HepG2 (cell line): Measurements from ENCODE around the gene CYTH2. TPM values are rescaled to one million over a fixed set of nuclear protein-coding genes. Genes with fewer than 3 reads are reported as not detected.

ENCODE experiments used
- ARNTL ChIP-seq: sonication (generic); formaldehyde crosslinking; IDR thresholded peaks from 2 replicates; pipeline ENCODE4 v1.4.0; 2020; ENCODE audit warnings: mild to moderate bottlenecking, missing genetic modification reagents
- CHD2 ChIP-seq: IDR thresholded peaks from 2 replicates; pipeline ENCODE4 v1.6.1; 2011; ENCODE audit warnings: low read depth, low read length, improper control_type of control experiment
- NFATC3 ChIP-seq: sonication (generic); formaldehyde crosslinking; IDR thresholded peaks from 2 replicates; pipeline ENCODE4 v1.5.1; 2020; ENCODE audit warnings: mild to moderate bottlenecking, missing genetic modification reagents
- NFE2L1 ChIP-seq: sonication (generic); formaldehyde crosslinking; IDR thresholded peaks from 2 replicates; pipeline ENCODE4 v1.4.0; 2020; ENCODE audit warnings: missing genetic modification reagents, mild to moderate bottlenecking, borderline replicate concordance
- SP5 ChIP-seq: IDR thresholded peaks from 2 replicates; pipeline ENCODE4 v1.6.1; 2016; ENCODE audit warnings: low read depth, borderline replicate concordance
- STAT5B ChIP-seq: sonication (generic); formaldehyde crosslinking; IDR thresholded peaks from 2 replicates; pipeline ENCODE4 v1.4.0; 2020; ENCODE audit warnings: missing genetic modification reagents
- ZHX1 ChIP-seq: sonication (generic); formaldehyde crosslinking; IDR thresholded peaks from 2 replicates; pipeline ENCODE4 v1.8.1; 2022; ENCODE audit warnings: low read depth, mild to moderate bottlenecking, missing genetic modification reagents
- ZNF280D ChIP-seq: sonication (generic); formaldehyde crosslinking; IDR thresholded peaks from 2 replicates; pipeline ENCODE4 v1.5.1; 2020; ENCODE audit warnings: mild to moderate bottlenecking, missing genetic modification reagents
- ZNF414 ChIP-seq: sonication (generic); formaldehyde crosslinking; IDR thresholded peaks from 2 replicates; pipeline ENCODE4 v1.5.0; 2020; ENCODE audit warnings: missing genetic modification reagents
- ZNF503 ChIP-seq: sonication (generic); formaldehyde crosslinking; IDR thresholded peaks from 2 replicates; pipeline ENCODE4 v1.4.0; 2020; ENCODE audit warnings: missing genetic modification reagents
- ZNF546 ChIP-seq: sonication (generic); formaldehyde crosslinking; conservative IDR thresholded peaks from 2 replicates; pipeline ENCODE4 v1.8.1; 2023; ENCODE audit warnings: mild to moderate bottlenecking, missing genetic modification reagents
- ZNF792 ChIP-seq: IDR thresholded peaks from 2 replicates; pipeline ENCODE4 v1.6.1; 2016
- polyA plus RNA-seq, 8 experiments: library from polyadenylated mRNA; depleted of rRNA in 3 of 8; stranded (reverse) in 7 of 8; unstranded in 1 of 8; fragments of >200 nt; fragmentation: Illumina TruSeq in 4 of 8; extraction: Trizol in 4 of 8; gene quantifications; 2 replicates each; pipeline versions ENCODE4 v1.2.1 to v1.2.3, GENCODE V29; 2011 to 2016; ENCODE audit warnings: low read depth in 4 of 8, missing spikeins in 1 of 8, mixed read lengths in 1 of 8; ENCODE audit not compliant: insufficient read depth in 1 of 8
- total RNA-seq, 5 experiments: library from RNA; depleted of rRNA; stranded (reverse); fragments of >200 nt; fragmentation: Illumina TruSeq; extraction: Trizol; gene quantifications; 2 replicates each; pipeline ENCODE4 v1.2.3, GENCODE V29; 2016; ENCODE audit warnings: low read depth in 1 of 5

The CYTH2 gene
- total and polyA plus RNA-seq, 2 of the 13 experiments (the other 11 are each of a cell fraction or from before 2014, with no cell fraction given) = 16.5 to 39.3 TPM

GRCh38 chr19:48445606-48446481, 23.3 kb upstream of the CYTH2 start, which contains the start of gene GRWD1 (continued):
- TF ChIP-seq ZHX1 (CRISPR knock-in tag) (peak; percentile 67; the same call in 1 of the 2 replicates), NFE2L1 (CRISPR knock-in tag) (no peak), ZNF792 (CRISPR knock-in tag) (no peak), ZNF546 (no peak), NFATC3 (CRISPR knock-in tag) (0 out of 2 replicates have a peak, but pooled peaks have one; percentile 45), SP5 (CRISPR knock-in tag) (no peak; the same call in 1 of the 2 replicates), ZNF280D (0 out of 2 replicates have a peak, but pooled peaks have one; percentile 62), CHD2 (peak; percentile 95), STAT5B (CRISPR knock-in tag) (no peak), ZNF414 (CRISPR knock-in tag) (0 out of 2 replicates have a peak, but pooled peaks have one; percentile 48), ZNF503 (CRISPR knock-in tag) (no peak), ARNTL (CRISPR knock-in tag) (0 out of 2 replicates have a peak, but pooled peaks have one; percentile 20)
- TF ChIP-seq, all 625 proteins: peak for 213
